PC-9 (cell line): ENCODE data around the gene KIF5A.

ENCODE experiments used
- EZH2 ChIP-seq: fragments of 200-600 bp; sonication (generic); IDR thresholded peaks from 2 replicates; pipeline ENCODE4 v1.8.0; 2017; ENCODE audit warnings: antibody characterized with exemption, low read depth
- TF ChIP-seq, protein P1 (sequence below): fragments of 200-600 bp; sonication (generic); conservative IDR thresholded peaks from 2 replicates; pipeline ENCODE4 v1.6.1; 2017; ENCODE audit warnings: mixed run types, antibody characterized with exemption, mild to moderate bottlenecking, moderate library complexity

DNA sequence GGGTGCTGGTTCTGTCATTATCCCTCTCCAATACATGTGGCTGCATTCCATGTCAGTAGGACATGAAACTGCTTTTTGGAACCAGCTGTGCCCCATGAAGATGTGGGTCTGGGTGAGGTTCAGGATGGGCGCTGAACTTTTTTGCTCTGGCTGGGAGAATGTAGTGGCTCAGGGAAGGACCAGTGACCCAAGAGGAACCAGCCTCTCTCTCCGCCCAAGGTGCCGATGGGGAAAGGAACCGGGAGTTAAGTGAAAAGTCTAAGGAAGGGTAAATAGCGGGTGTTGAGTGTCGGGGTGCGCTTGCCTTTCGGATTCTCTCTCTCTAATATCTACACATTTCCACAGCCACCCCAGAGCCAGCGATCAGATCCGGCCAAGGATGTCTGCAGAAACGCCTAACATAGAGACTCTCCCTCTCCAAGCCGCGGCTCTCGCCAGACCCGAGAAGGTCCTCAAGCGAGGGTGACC lies 69.2 kb downstream of the KIF5A start:
- TF ChIP-seq, protein P1, sequence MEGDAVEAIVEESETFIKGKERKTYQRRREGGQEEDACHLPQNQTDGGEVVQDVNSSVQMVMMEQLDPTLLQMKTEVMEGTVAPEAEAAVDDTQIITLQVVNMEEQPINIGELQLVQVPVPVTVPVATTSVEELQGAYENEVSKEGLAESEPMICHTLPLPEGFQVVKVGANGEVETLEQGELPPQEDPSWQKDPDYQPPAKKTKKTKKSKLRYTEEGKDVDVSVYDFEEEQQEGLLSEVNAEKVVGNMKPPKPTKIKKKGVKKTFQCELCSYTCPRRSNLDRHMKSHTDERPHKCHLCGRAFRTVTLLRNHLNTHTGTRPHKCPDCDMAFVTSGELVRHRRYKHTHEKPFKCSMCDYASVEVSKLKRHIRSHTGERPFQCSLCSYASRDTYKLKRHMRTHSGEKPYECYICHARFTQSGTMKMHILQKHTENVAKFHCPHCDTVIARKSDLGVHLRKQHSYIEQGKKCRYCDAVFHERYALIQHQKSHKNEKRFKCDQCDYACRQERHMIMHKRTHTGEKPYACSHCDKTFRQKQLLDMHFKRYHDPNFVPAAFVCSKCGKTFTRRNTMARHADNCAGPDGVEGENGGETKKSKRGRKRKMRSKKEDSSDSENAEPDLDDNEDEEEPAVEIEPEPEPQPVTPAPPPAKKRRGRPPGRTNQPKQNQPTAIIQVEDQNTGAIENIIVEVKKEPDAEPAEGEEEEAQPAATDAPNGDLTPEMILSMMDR, result no peak
- TF ChIP-seq EZH2, result no peak
